ENCODE data around the gene NDUFA13. TPM values are rescaled to one million over a fixed set of nuclear protein-coding genes. Genes with fewer than 3 reads are reported as not detected.

Gene NDUFA13
- total RNA-seq, 1 experiment from 2014 or later: 489 TPM

DNA sequence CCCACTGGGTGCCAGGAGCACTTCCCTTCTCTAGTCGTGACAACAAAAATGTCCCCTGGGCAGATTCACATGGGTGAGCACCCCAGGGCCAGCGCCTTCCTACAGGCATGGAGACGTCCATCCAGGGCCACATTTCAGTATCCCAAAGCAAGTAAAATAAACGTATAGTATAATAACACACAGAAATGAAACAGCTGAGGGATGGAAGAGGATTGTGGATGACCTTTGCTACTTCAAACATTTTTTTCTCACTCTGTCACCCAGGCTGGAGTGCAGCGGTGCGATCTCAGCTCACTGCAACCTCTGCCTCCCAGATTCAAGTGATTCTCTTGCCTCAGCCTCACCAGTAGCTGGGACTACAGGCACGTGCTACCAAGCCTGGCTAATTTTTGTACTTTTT, 50.3 kb downstream of the NDUFA13 start:
- Histone ChIP-seq H2BK12ac (ENCODE audit: insufficient read length, low read depth, low read length) (no peak overlapping the region), H3K4me1 (ENCODE audit: insufficient read depth, low read length) (no peaks in the 10 kb centered on the region), H3K14ac (ENCODE audit: insufficient read depth, low read length) (no peak overlapping the region), H3K9ac (ENCODE audit: extremely low read depth, insufficient read length, low read length) (no peak overlapping the region), H2AFZ (ENCODE audit: low read length) (no peak overlapping the region), H2BK5ac (ENCODE audit: insufficient read length, low read length) (no peak overlapping the region), H4K20me1 (ENCODE audit: control insufficient read depth, insufficient read depth, insufficient read length) (no peaks in the 10 kb centered on the region), H3K27ac (ENCODE audit: insufficient read length, low read depth, low read length) (no peak overlapping the region), H4K5ac (ENCODE audit: insufficient read length, low read depth, low read length) (no peak overlapping the region), H3K4me2 (ENCODE audit: insufficient read depth, insufficient read length, low read length) (no peak overlapping the region), H2BK120ac (ENCODE audit: low read depth, low read length, poor library complexity, severe bottlenecking) (no peak overlapping the region), H3K23me2 (ENCODE audit: insufficient read length, low read depth, low read length, poor library complexity, severe bottlenecking) (no peaks in the 10 kb centered on the region), H3K9me3 (ENCODE audit: control insufficient read depth, low read depth, low read length) (no peaks in the 10 kb centered on the region), H2AK5ac (ENCODE audit: insufficient read length, low read length) (no peak overlapping the region), H2BK20ac (ENCODE audit: low read depth, low read length, poor library complexity, severe bottlenecking) (no peak overlapping the region), H3K56ac (ENCODE audit: insufficient read length, low read depth, low read length) (no peak overlapping the region), H3K4ac (ENCODE audit: low read depth, low read length) (no peak overlapping the region), H4K8ac (replicated peaks; ENCODE audit: insufficient read length, low read depth, low read length) (no peak overlapping the region), H3K23ac (ENCODE audit: insufficient read length, low read depth, low read length) (no peak overlapping the region), H3K79me2 (ENCODE audit: insufficient read depth, low read length) (no peaks in the 10 kb centered on the region), H3K79me1 (ENCODE audit: insufficient read depth, low read depth, low read length, poor library complexity, severe bottlenecking) (no peaks in the 10 kb centered on the region), H3T11ph (ENCODE audit: low read length) (no peak overlapping the region), H2BK15ac (ENCODE audit: low read depth, low read length) (no peak overlapping the region), H4K91ac (ENCODE audit: insufficient read length, low read depth, low read length) (no peak overlapping the region), H3K18ac (ENCODE audit: insufficient read length, low read depth, low read length) (no peak overlapping the region), H3K27me3 (ENCODE audit: insufficient read depth, low read length) (no peaks in the 10 kb centered on the region)
- TF ChIP-seq, protein P1, sequence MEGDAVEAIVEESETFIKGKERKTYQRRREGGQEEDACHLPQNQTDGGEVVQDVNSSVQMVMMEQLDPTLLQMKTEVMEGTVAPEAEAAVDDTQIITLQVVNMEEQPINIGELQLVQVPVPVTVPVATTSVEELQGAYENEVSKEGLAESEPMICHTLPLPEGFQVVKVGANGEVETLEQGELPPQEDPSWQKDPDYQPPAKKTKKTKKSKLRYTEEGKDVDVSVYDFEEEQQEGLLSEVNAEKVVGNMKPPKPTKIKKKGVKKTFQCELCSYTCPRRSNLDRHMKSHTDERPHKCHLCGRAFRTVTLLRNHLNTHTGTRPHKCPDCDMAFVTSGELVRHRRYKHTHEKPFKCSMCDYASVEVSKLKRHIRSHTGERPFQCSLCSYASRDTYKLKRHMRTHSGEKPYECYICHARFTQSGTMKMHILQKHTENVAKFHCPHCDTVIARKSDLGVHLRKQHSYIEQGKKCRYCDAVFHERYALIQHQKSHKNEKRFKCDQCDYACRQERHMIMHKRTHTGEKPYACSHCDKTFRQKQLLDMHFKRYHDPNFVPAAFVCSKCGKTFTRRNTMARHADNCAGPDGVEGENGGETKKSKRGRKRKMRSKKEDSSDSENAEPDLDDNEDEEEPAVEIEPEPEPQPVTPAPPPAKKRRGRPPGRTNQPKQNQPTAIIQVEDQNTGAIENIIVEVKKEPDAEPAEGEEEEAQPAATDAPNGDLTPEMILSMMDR (conservative IDR thresholded peaks at IDR 0.05): no peak
- no peak for DNase-seq
- no CpG with 5 or more reads among the region's 7 CpGs for WGBS (ENCODE audit: extremely low coverage, insufficient read length, low lambda C conversion rate)
- Mint-ChIP-seq H3K9me3 (peaks cover 0 to 3% of the 10 kb centered on the region in 2 experiments; a peak in 1 of 5 replicates), H3K4me1 (peaks cover 8 to 13% of the 10 kb centered on the region in 2 experiments; a peak in 3 of 4 replicates), H3K27ac (no peak overlapping the region; a peak in 1 of 7 replicates), H3K27me3 (ENCODE audit: low read depth) (no peaks in the 10 kb centered on the region), H3K36me3 (ENCODE audit: insufficient read depth in 1 of 3, low read depth in 3 of 3) (peaks cover 15 to 21% (median 15%) of the 10 kb centered on the region in 3 experiments), H3K4me3 (no peak overlapping the region)

Data from H9 (cell line).